A549 (cell line): ENCODE measurements around the gene LASP1NB.
A peak's percentile ranks its signal among the peaks of the same experiment; 100 is the strongest.

Experiments used
- ATAC-seq, 2 experiments: fragments of 200-7000 bp in 1 of 2; fragments of >200 bp in 1 of 2; cut with Nextera tagmentation in 1 of 2; cut with Tn5 transposase in 1 of 2; 3 replicates each; pipeline versions ENCODE4 v1.8.0 to v1.9.1; 2018 to 2020; ENCODE audit warnings: mild to moderate bottlenecking in 1 of 2, moderate library complexity in 1 of 2
- CTCF ChIA-PET: fragments of 300-600 bp; sonication (Branson Sonifier 250); formaldehyde crosslinking; extraction: SDS; loops from one replicate; lab custom pipeline; 2021; ENCODE audit warnings: antibody characterized with exemption, inconsistent platforms; lab: Yijun Ruan, JAX
- POLR2A ChIA-PET: fragments of 350-600 bp; formaldehyde crosslinking; extraction: SDS; loops from one replicate; lab custom pipeline; 2021; ENCODE audit warnings: antibody characterized with exemption, inconsistent platforms; lab: Yijun Ruan, JAX
- DNase-seq, 2 experiments: peaks; one replicate each; pipeline versions ENCODE4 v3.0.0 to v3.0.0-alpha.2; 2011 to 2016; ENCODE audit warnings: low read depth in 1 of 2, low spot score in 1 of 2
- FAIRE-seq: peaks from 2 replicates; lab custom pipeline; 2011; peaks lifted over from hg19 to GRCh38; lab: Jason Lieb, UNC
- H3K27ac ChIP-seq, 2 experiments: fragments of >200 bp; sonication (Bioruptor Twin); formaldehyde crosslinking; 3 replicates each; pipeline ENCODE4 v1.5.1; 2016 to 2017
- H3K4me1 ChIP-seq: fragments of >200 bp; sonication (Bioruptor Twin); formaldehyde crosslinking; 3 replicates; pipeline ENCODE4 v1.6.1; 2016
- H3K4me2 ChIP-seq: fragments of >200 bp; sonication (Bioruptor Twin); formaldehyde crosslinking; 3 replicates; pipeline ENCODE4 v1.6.1; 2016
- H3K4me3 ChIP-seq: fragments of >200 bp; sonication (Bioruptor Twin); formaldehyde crosslinking; 3 replicates; pipeline ENCODE4 v1.5.1; 2016
- H3K9me3 ChIP-seq: fragments of >200 bp; sonication (Bioruptor Twin); formaldehyde crosslinking; 3 replicates; pipeline ENCODE4 v1.6.1; 2016
- BHLHE40 ChIP-seq: IDR thresholded peaks from 2 replicates; pipeline ENCODE4 v1.6.1; 2012; ENCODE audit warnings: low read depth, low read length, inconsistent platforms
- CHD4 ChIP-seq: fragments of 200-600 bp; sonication (generic); IDR thresholded peaks from 2 replicates; pipeline ENCODE4 v1.6.1; 2016; ENCODE audit warnings: antibody characterized with exemption, mild to moderate bottlenecking, borderline replicate concordance
- EP300 ChIP-seq, 2 experiments: fragments of >200 bp; sonication (Bioruptor Twin); formaldehyde crosslinking; IDR thresholded peaks; 2 replicates in 1 of 2; 3 replicates in 1 of 2; pipeline ENCODE4 v1.6.1; 2016 to 2017
- ESRRA ChIP-seq: fragments of 150-350 bp; IDR thresholded peaks from 2 replicates; pipeline ENCODE4 v1.6.1; 2014; ENCODE audit warnings: mild to moderate bottlenecking, low read length, borderline replicate concordance
- FOXS1 ChIP-seq: fragments of 250-450 bp; sonication (Bioruptor Pico); IDR thresholded peaks from 2 replicates; pipeline ENCODE4 v1.5.0; 2020; ENCODE audit warnings: mild to moderate bottlenecking, moderate library complexity
- HOXA7 ChIP-seq: fragments of 250-450 bp; sonication (Bioruptor Pico); IDR thresholded peaks from 2 replicates; pipeline ENCODE4 v1.5.0; 2020; ENCODE audit warnings: mild to moderate bottlenecking, moderate library complexity
- HOXB13 ChIP-seq: fragments of 250-450 bp; sonication (Bioruptor Pico); IDR thresholded peaks from 2 replicates; pipeline ENCODE4 v1.5.0; 2020; ENCODE audit warnings: low read depth, mild to moderate bottlenecking, moderate library complexity
- JUN ChIP-seq, 2 experiments: fragments of >200 bp; sonication (Bioruptor Twin); formaldehyde crosslinking; IDR thresholded peaks; 2 replicates in 1 of 2; 3 replicates in 1 of 2; pipeline ENCODE4 v1.6.1; 2016 to 2017
- MYC ChIP-seq: IDR thresholded peaks from 2 replicates; pipeline ENCODE4 v1.6.1; 2012; ENCODE audit warnings: mild to moderate bottlenecking, inconsistent platforms, low read length, improper control_type of control experiment, borderline replicate concordance
- POLR2AphosphoS2 ChIP-seq: conservative IDR thresholded peaks from 2 replicates; pipeline ENCODE4 v1.6.1; 2012; ENCODE audit warnings: low read length, improper control_type of control experiment, inconsistent platforms
- REST ChIP-seq: fragments of 200-600 bp; sonication (generic); IDR thresholded peaks from 2 replicates; pipeline ENCODE4 v1.6.1; 2016; ENCODE audit warnings: antibody characterized with exemption, mild to moderate bottlenecking, moderate library complexity
- TFCP2L1 ChIP-seq: fragments of 250-450 bp; sonication (Bioruptor Pico); IDR thresholded peaks from 2 replicates; pipeline ENCODE4 v1.5.0; 2021; ENCODE audit warnings: mild to moderate bottlenecking
- ZNF302 ChIP-seq: fragments of 250-450 bp; sonication (Bioruptor Pico); IDR thresholded peaks from 2 replicates; pipeline ENCODE4 v1.9.0; 2021; ENCODE audit warnings: inconsistent platforms, mild to moderate bottlenecking, moderate library complexity
- WGBS: methylation state at CpG from one replicate; pipeline ENCODE4 v1.1.6; 2017; ENCODE audit errors: missing lambda C conversion rate; 5-methylcytosine and 5-hydroxymethylcytosine counted together

The LASP1NB gene

DNA sequence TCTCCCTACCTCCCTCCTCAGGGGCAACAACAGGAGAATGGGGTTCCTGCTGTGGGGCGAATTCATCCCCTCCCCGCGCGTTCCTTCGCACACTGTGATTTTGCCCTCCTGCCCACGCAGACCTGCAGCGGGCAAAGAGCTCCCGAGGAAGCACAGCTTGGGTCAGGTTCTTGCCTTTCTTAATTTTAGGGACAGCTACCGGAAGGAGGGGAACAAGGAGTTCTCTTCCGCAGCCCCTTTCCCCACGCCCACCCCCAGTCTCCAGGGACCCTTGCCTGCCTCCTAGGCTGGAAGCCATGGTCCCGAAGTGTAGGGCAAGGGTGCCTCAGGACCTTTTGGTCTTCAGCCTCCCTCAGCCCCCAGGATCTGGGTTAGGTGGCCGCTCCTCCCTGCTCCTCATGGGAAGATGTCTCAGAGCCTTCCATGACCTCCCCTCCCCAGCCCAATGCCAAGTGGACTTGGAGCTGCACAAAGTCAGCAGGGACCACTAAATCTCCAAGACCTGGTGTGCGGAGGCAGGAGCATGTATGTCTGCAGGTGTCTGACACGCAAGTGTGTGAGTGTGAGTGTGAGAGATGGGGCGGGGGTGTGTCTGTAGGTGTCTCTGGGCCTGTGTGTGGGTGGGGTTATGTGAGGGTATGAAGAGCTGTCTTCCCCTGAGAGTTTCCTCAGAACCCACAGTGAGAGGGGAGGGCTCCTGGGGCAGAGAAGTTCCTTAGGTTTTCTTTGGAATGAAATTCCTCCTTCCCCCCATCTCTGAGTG, 5.9 kb upstream of the LASP1NB start:
- 98% methylated on average over 16 of the region's 16 CpGs for WGBS
- ChIA-PET CTCF (interaction anchor here (1.2 to 6.3 kb wide), 5 partner anchors 11 to 234 kb away, joined by 3 to 50 read pairs (median 7); partner anchors contain the start of genes FBXO47 and LASP1), POLR2A (no interaction called here)
- Histone ChIP-seq H3K4me1 (peaks cover 20% of the 10 kb centered on the region), H3K4me3 (no peak overlapping the region), H3K9me3 (no peaks in the 10 kb centered on the region), H3K4me2 (no peak overlapping the region), H3K27ac (no peak overlapping the region)
- DNase-seq (no peak), FAIRE-seq (no peak), ATAC-seq (no peak)
- TF ChIP-seq MYC = no peak
- no peak for TF ChIP-seq ZNF302 (CRISPR knock-in tag)
- no peak for TF ChIP-seq HOXA7 (CRISPR knock-in tag)

DNA sequence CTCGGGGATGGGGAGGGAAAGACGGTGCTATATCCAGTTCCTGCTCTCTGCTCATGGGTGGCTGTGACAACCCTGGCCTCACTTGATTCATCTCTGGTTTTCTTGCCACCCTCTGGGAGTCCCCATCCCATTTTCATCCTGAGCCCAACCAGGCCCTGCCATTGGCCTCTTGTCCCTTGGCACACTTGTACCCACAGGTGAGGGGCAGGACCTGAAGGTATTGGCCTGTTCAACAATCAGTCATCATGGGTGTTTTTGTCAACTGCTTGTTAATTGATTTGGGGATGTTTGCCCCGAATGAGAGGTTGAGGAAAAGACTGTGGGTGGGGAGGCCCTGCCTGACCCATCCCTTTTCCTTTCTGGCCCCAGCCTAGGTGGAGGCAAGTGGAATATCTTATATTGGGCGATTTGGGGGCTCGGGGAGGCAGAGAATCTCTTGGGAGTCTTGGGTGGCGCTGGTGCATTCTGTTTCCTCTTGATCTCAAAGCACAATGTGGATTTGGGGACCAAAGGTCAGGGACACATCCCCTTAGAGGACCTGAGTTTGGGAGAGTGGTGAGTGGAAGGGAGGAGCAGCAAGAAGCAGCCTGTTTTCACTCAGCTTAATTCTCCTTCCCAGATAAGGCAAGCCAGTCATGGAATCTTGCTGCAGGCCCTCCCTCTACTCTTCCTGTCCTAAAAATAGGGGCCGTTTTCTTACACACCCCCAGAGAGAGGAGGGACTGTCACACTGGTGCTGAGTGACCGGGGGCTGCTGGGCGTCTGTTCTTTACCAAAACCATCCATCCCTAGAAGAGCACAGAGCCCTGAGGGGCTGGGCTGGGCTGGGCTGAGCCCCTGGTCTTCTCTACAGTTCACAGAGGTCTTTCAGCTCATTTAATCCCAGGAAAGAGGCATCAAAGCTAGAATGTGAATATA, 4.8 kb upstream of the LASP1NB start:
- Histone ChIP-seq H3K27ac (no peak overlapping the region), H3K4me1 (peaks cover 11% of the 10 kb centered on the region; the same call in 1 of the 3 replicates), H3K4me2 (no peak overlapping the region), H3K9me3 (no peaks in the 10 kb centered on the region), H3K4me3 (no peak overlapping the region)
- ChIA-PET POLR2A (no interaction called here), CTCF (interaction anchor here (0.6 to 6.3 kb wide), 3 partner anchors 12 to 49 kb away, joined by 3 to 50 read pairs (median 25); partner anchors contain the start of gene LASP1)
- ATAC-seq (no peak), FAIRE-seq (no peak), DNase-seq (no peak)
- 0 out of 2 replicates have a peak, but pooled peaks have one; percentile 58 for TF ChIP-seq POLR2AphosphoS2
- no peak for TF ChIP-seq EP300 (IDR thresholded peaks at IDR 0.05)
- WGBS = 81% methylated on average over 8 of the region's 9 CpGs

- Histone ChIP-seq H3K4me1 (peaks cover 11% of the 10 kb centered on the region; the same call in 1 of the 3 replicates), H3K4me3 (no peak overlapping the region), H3K9me3 (no peaks in the 10 kb centered on the region), H3K4me2 (no peak overlapping the region), H3K27ac (peak overlapping the region in 1 of 2 experiments; percentile 45; a peak in 1 of 6 replicates)
- FAIRE-seq = no peak
- no peak for DNase-seq
- WGBS = 87% methylated on average over 13 of the region's 13 CpGs
- POLR2A ChIA-PET = interaction anchor here (1.1 kb wide), 1 partner anchor 51 kb away, joined by 3 read pairs; no protein-coding TSS in a partner anchor
- 0 out of 2 replicates have a peak, but pooled peaks have one; percentile 10 for TF ChIP-seq TFCP2L1 (CRISPR knock-in tag)
- TF ChIP-seq POLR2AphosphoS2 = no peak; the same call in 1 of the 2 replicates
- TF ChIP-seq, all 56 proteins: peak for 1
- ATAC-seq = peak; percentile 2 to 11; a peak in 1 of 6 replicates
- CTCF ChIA-PET = interaction anchor here (1.3 to 6.3 kb wide), 6 partner anchors 8 to 253 kb away, joined by 3 to 50 read pairs (median 8); partner anchors contain the start of gene LASP1
Measured at GRCh38 chr17:38921756-38922411, 3.5 kb upstream of the LASP1NB start.

DNA sequence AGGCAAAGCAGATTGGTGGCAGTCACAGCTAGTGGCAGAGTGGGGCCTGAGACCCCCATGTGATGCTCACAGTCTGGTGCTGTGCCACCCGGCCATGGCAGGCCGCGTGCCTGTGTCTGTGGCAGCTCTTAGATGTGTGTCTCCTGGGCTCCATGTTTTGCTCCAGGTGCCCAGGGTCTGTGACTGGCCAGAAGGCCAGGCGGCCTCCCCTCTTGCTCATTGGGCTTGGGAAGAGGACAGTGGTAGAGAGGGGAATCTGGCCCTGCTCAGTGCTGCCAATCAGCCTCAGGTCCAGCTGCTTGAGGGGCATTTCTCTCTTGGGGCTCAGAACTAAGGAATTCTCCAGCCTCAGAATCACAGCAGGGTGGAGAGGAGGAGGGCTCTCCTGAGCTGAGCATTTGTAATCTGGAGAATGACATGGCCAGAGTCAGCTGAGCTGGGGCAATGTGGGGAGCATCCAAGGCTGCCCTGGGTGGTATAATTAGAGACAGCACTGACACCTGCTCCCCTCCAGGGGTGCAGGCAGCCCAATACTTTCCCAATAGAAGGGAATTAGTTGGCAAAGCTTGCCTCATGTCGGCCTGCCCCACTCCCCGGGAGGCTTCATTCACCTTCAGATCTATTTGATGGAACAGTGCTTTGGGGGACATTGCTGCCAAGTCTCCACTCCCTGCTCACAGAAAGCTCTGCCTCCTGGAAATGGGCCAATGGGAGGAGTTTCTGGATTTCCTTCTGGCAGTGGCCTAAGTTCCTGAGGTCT, 2.7 kb upstream of the LASP1NB start:
- Histone ChIP-seq H3K27ac (peak overlapping the region in 1 of 2 experiments; percentile 45; a peak in 3 of 6 replicates), H3K4me2 (no peak overlapping the region), H3K4me3 (no peak overlapping the region), H3K4me1 (peaks cover 11% of the 10 kb centered on the region; the same call in 1 of the 3 replicates), H3K9me3 (no peaks in the 10 kb centered on the region)
- POLR2A ChIA-PET = interaction anchor here (0.6 to 1.1 kb wide), 2 partner anchors 52 to 231 kb away, joined by 3 read pairs; no protein-coding TSS in a partner anchor
- TF ChIP-seq CHD4 = no peak
- TF ChIP-seq ESRRA = no peak
- TF ChIP-seq JUN (IDR thresholded peaks at IDR 0.05) = peak in 1 of 2 experiments; percentile 21; a peak in 1 of 5 replicates
- TF ChIP-seq FOXS1 = no peak
- no peak for TF ChIP-seq REST
- TF ChIP-seq BHLHE40 = no peak
- TF ChIP-seq HOXB13 = no peak
- ATAC-seq (peak; percentile 59 to 63), FAIRE-seq (no peak), DNase-seq (no peak)
- 79% methylated on average over 6 of the region's 6 CpGs for WGBS
- CTCF ChIA-PET = interaction anchor here (0.8 to 6.3 kb wide), 13 partner anchors 9 to 252 kb away, joined by 3 to 50 read pairs (median 4); partner anchors contain the start of gene LASP1
